ENCODE data around the gene PLEKHA5. TPM values are rescaled to one million over a fixed set of nuclear protein-coding genes. Genes with fewer than 3 reads are reported as not detected.
"Not testable (repeated sequence)": the region's sequence is repeated elsewhere in the genome, so short reads cannot be mapped to it uniquely, and the experiment has no call there.

Gene PLEKHA5
- total RNA-seq, 1 experiment from 2014 or later = 4.6 TPM

GRCh38 chr12:19150273-19150900 is 20.9 kb downstream of the PLEKHA5 start:
- Histone ChIP-seq H3K4me3 (no peak overlapping the region), H3K27me3 (no peaks in the 10 kb centered on the region), H3K9me3 (no peaks in the 10 kb centered on the region), H3K36me3 (no peaks in the 10 kb centered on the region)
- no peak for DNase-seq

- Histone ChIP-seq H3K9me3 (no peaks in the 10 kb centered on the region), H3K4me3 (no peak overlapping the region), H3K27me3 (no peaks in the 10 kb centered on the region), H3K36me3 (no peaks in the 10 kb centered on the region)
- no peak for DNase-seq
Observed at GRCh38 chr12:19151298-19151697, 21.8 kb downstream of the PLEKHA5 start.

GRCh38 chr12:19153396-19153795 is 23.9 kb downstream of the PLEKHA5 start:
- DNase-seq = no peak
- H3K27me3 ChIP-seq = no peaks in the 10 kb centered on the region
- H3K36me3 ChIP-seq = no peaks in the 10 kb centered on the region
- no peak overlapping the region for H3K4me3 ChIP-seq
- no peaks in the 10 kb centered on the region for H3K9me3 ChIP-seq

GRCh38 chr12:19154686-19155085 is 25.2 kb downstream of the PLEKHA5 start:
- H3K4me3 ChIP-seq = no peak overlapping the region
- no peak for DNase-seq
- H3K36me3 ChIP-seq = no peaks in the 10 kb centered on the region
- H3K9me3 ChIP-seq = no peaks in the 10 kb centered on the region
- no peaks in the 10 kb centered on the region for H3K27me3 ChIP-seq

GRCh38 chr12:19155981-19156734 is 26.6 kb downstream of the PLEKHA5 start:
- Histone ChIP-seq H3K27me3 (no peaks in the 10 kb centered on the region), H3K9me3 (no peaks in the 10 kb centered on the region), H3K36me3 (no peaks in the 10 kb centered on the region), H3K4me3 (no peak overlapping the region)
- no peak for DNase-seq

- no peak overlapping the region for H3K4me3 ChIP-seq
- H3K27me3 ChIP-seq = no peaks in the 10 kb centered on the region
- no peaks in the 10 kb centered on the region for H3K36me3 ChIP-seq
- DNase-seq = no peak
- no peaks in the 10 kb centered on the region for H3K9me3 ChIP-seq
Observed at GRCh38 chr12:19158923-19159322, 29.4 kb downstream of the PLEKHA5 start.

GRCh38 chr12:19161216-19161615 is 31.7 kb downstream of the PLEKHA5 start:
- Histone ChIP-seq H3K27me3 (no peaks in the 10 kb centered on the region), H3K9me3 (no peaks in the 10 kb centered on the region), H3K4me3 (no peak overlapping the region), H3K36me3 (no peaks in the 10 kb centered on the region)
- DNase-seq = no peak

- no peaks in the 10 kb centered on the region for H3K27me3 ChIP-seq
- H3K9me3 ChIP-seq = no peaks in the 10 kb centered on the region
- DNase-seq = no peak
- H3K36me3 ChIP-seq = no peaks in the 10 kb centered on the region
- no peak overlapping the region for H3K4me3 ChIP-seq
Observed at GRCh38 chr12:19165451-19165850, 35.9 kb downstream of the PLEKHA5 start.

- Histone ChIP-seq H3K36me3 (no peaks in the 10 kb centered on the region), H3K27me3 (no peaks in the 10 kb centered on the region), H3K9me3 (no peaks in the 10 kb centered on the region), H3K4me3 (no peak overlapping the region)
- DNase-seq = no peak
Observed at GRCh38 chr12:19166387-19166786, 36.9 kb downstream of the PLEKHA5 start.

GRCh38 chr12:19166956-19167355 is 37.4 kb downstream of the PLEKHA5 start:
- no peaks in the 10 kb centered on the region for H3K27me3 ChIP-seq
- no peaks in the 10 kb centered on the region for H3K9me3 ChIP-seq
- H3K4me3 ChIP-seq = no peak overlapping the region
- H3K36me3 ChIP-seq = no peaks in the 10 kb centered on the region
- no peak for DNase-seq

GRCh38 chr12:19167708-19168107 is 38.2 kb downstream of the PLEKHA5 start:
- no peaks in the 10 kb centered on the region for H3K36me3 ChIP-seq
- no peaks in the 10 kb centered on the region for H3K27me3 ChIP-seq
- H3K9me3 ChIP-seq = no peaks in the 10 kb centered on the region
- no peak for DNase-seq
- H3K4me3 ChIP-seq = no peak overlapping the region

GRCh38 chr12:19168644-19169043 is 39.1 kb downstream of the PLEKHA5 start:
- Histone ChIP-seq H3K9me3 (no peaks in the 10 kb centered on the region), H3K4me3 (no peak overlapping the region), H3K36me3 (no peaks in the 10 kb centered on the region), H3K27me3 (no peaks in the 10 kb centered on the region)
- DNase-seq = no peak

GRCh38 chr12:19169222-19169621 is 39.7 kb downstream of the PLEKHA5 start:
- no peak overlapping the region for H3K4me3 ChIP-seq
- no peaks in the 10 kb centered on the region for H3K36me3 ChIP-seq
- H3K27me3 ChIP-seq = no peaks in the 10 kb centered on the region
- DNase-seq = no peak
- H3K9me3 ChIP-seq = no peaks in the 10 kb centered on the region

GRCh38 chr12:19170286-19170685 is 40.8 kb downstream of the PLEKHA5 start:
- H3K36me3 ChIP-seq, H3K9me3 ChIP-seq, DNase-seq, H3K4me3 ChIP-seq, H3K27me3 ChIP-seq: not testable (repeated sequence)

- DNase-seq = no peak
- Histone ChIP-seq H3K27me3 (no peaks in the 10 kb centered on the region), H3K4me3 (no peak overlapping the region), H3K9me3 (no peaks in the 10 kb centered on the region), H3K36me3 (no peaks in the 10 kb centered on the region)
Observed at GRCh38 chr12:19171731-19172130, 42.2 kb downstream of the PLEKHA5 start.

- H3K27me3 ChIP-seq = no peaks in the 10 kb centered on the region
- no peaks in the 10 kb centered on the region for H3K9me3 ChIP-seq
- H3K36me3 ChIP-seq = no peaks in the 10 kb centered on the region
- H3K4me3 ChIP-seq = no peak overlapping the region
- DNase-seq = no peak
Observed at GRCh38 chr12:19177754-19178153, 48.2 kb downstream of the PLEKHA5 start.

- no peaks in the 10 kb centered on the region for H3K9me3 ChIP-seq
- H3K4me3 ChIP-seq = no peak overlapping the region
- H3K27me3 ChIP-seq = no peaks in the 10 kb centered on the region
- H3K36me3 ChIP-seq = no peaks in the 10 kb centered on the region
- DNase-seq = no peak
Observed at GRCh38 chr12:19179986-19180385, 50.5 kb downstream of the PLEKHA5 start.
